ENCODE measurements around the gene SPOCD1. TPM values are rescaled to one million over a fixed set of nuclear protein-coding genes. Genes with fewer than 3 reads are reported as not detected.
A peak's percentile ranks its signal among the peaks of the same experiment; 100 is the strongest.

SPOCD1 gene
- total RNA-seq, 4 donors from 2014 or later = 0.48 to 0.80 TPM; not detected in 2

- intact Hi-C loops (cut with DNase I; ENCODE audit: low total_unique reads) = no loop called here
- WGBS, 2 donors (ENCODE audit: low coverage in 1 of 2) = 86% methylated on average over 5 of the region's 5 CpGs; no CpG with 5 or more reads in 1 of the 2 donors
- no peak for TF ChIP-seq CTCF (IDR thresholded peaks at IDR 0.05)
- Histone ChIP-seq H3K9me3 (no peaks in the 10 kb centered on the region), H3K36me3 (no peaks in the 10 kb centered on the region), H3K27me3 (peaks cover 7% of the 10 kb centered on the region), H3K27ac (no peak overlapping the region), H3K4me3 (no peak overlapping the region), H3K4me1 (no peaks in the 10 kb centered on the region)
- no peak for DNase-seq
- in situ Hi-C loops (cut with MboI; ENCODE audit: low pct_ligation_motif_present in 1 of 4, low pct_unique_long_range_greater_than_20kb in 1 of 4, low sequenced_read_pairs in 3 of 4) = loop anchor here in 1 of 4 donors (25.0 kb wide), 1 partner anchor 135 kb away; no protein-coding TSS in a partner anchor
Observed at GRCh38 chr1:31797216-31797615, 18.6 kb downstream of the SPOCD1 start.

GRCh38 chr1:31796707-31797106, 19.1 kb downstream of the SPOCD1 start:
- no peak overlapping the region for H3K27ac ChIP-seq
- WGBS, 2 donors (ENCODE audit: low coverage in 1 of 2) = 85 to 87% methylated on average over 5 to 7 of the region's 7 CpGs
- H3K9me3 ChIP-seq = no peaks in the 10 kb centered on the region
- H3K4me3 ChIP-seq = no peak overlapping the region
- TF ChIP-seq CTCF (IDR thresholded peaks at IDR 0.05) (no peak), POLR2AphosphoS5 (IDR thresholded peaks at IDR 0.05) (no peak), EP300 (IDR thresholded peaks at IDR 0.05; ENCODE audit: low read depth) (no peak), POLR2A (IDR thresholded peaks at IDR 0.05) (no peak)
- intact Hi-C loops (cut with DNase I; ENCODE audit: low total_unique reads) (no loop called here), in situ Hi-C loops (cut with MboI; ENCODE audit: low pct_ligation_motif_present in 1 of 4, low pct_unique_long_range_greater_than_20kb in 1 of 4, low sequenced_read_pairs in 3 of 4) (loop anchor here in 1 of 4 donors (25.0 kb wide), 1 partner anchor 134 kb away; no protein-coding TSS in a partner anchor)
- DNase-seq = peak; percentile 2
- peaks cover 7% of the 10 kb centered on the region for H3K27me3 ChIP-seq
- no peaks in the 10 kb centered on the region for H3K4me1 ChIP-seq
- H3K36me3 ChIP-seq = no peaks in the 10 kb centered on the region

GRCh38 chr1:31795801-31796621, 19.8 kb downstream of the SPOCD1 start:
- intact Hi-C loops (cut with DNase I; ENCODE audit: low total_unique reads) (no loop called here), in situ Hi-C loops (cut with MboI; ENCODE audit: low pct_ligation_motif_present in 1 of 4, low pct_unique_long_range_greater_than_20kb in 1 of 4, low sequenced_read_pairs in 3 of 4) (loop anchor here in 1 of 4 donors (25.0 kb wide), 1 partner anchor 134 kb away; no protein-coding TSS in a partner anchor)
- 80% methylated on average over 13 of the region's 13 CpGs; no CpG with 5 or more reads in 1 of the 2 donors for WGBS, 2 donors (ENCODE audit: low coverage in 1 of 2)
- Histone ChIP-seq H3K36me3 (no peaks in the 10 kb centered on the region), H3K9me3 (no peaks in the 10 kb centered on the region), H3K27me3 (peaks cover 7% of the 10 kb centered on the region), H3K4me3 (no peak overlapping the region), H3K4me1 (no peaks in the 10 kb centered on the region), H3K27ac (no peak overlapping the region)
- peak; percentile 10 for DNase-seq
- no peak for TF ChIP-seq POLR2AphosphoS5 (IDR thresholded peaks at IDR 0.05)
- TF ChIP-seq EP300 (IDR thresholded peaks at IDR 0.05; ENCODE audit: low read depth) = no peak
- no peak for TF ChIP-seq POLR2A (IDR thresholded peaks at IDR 0.05)
- no peak for TF ChIP-seq CTCF (IDR thresholded peaks at IDR 0.05)

GRCh38 chr1:31795096-31795675, 20.6 kb downstream of the SPOCD1 start:
- TF ChIP-seq CTCF (IDR thresholded peaks at IDR 0.05) (no peak), EP300 (IDR thresholded peaks at IDR 0.05; ENCODE audit: low read depth) (no peak), POLR2A (IDR thresholded peaks at IDR 0.05) (no peak), POLR2AphosphoS5 (IDR thresholded peaks at IDR 0.05) (no peak)
- Histone ChIP-seq H3K27ac (no peak overlapping the region), H3K9me3 (no peaks in the 10 kb centered on the region), H3K4me3 (no peak overlapping the region), H3K27me3 (peaks cover 7% of the 10 kb centered on the region), H3K36me3 (no peaks in the 10 kb centered on the region), H3K4me1 (no peaks in the 10 kb centered on the region)
- in situ Hi-C loops (cut with MboI; ENCODE audit: low pct_ligation_motif_present in 1 of 4, low pct_unique_long_range_greater_than_20kb in 1 of 4, low sequenced_read_pairs in 3 of 4) (loop anchor here in 1 of 4 donors (25.0 kb wide), 1 partner anchor 133 kb away; no protein-coding TSS in a partner anchor), intact Hi-C loops (cut with DNase I; ENCODE audit: low total_unique reads) (no loop called here)
- no peak for DNase-seq
- 60 to 75% methylated on average over 1 to 2 of the region's 2 CpGs for WGBS, 2 donors (ENCODE audit: low coverage in 1 of 2)

All from transverse colon (tissue), 4 donors.